M059J (cell line): ENCODE results near the gene MOB3B. TPM values are rescaled to one million over a fixed set of nuclear protein-coding genes. Genes with fewer than 3 reads are reported as not detected.
"Not testable (repeated sequence)": the region's sequence is repeated elsewhere in the genome, so short reads cannot be mapped to it uniquely, and the experiment has no call there.

Experiments used
- DNase-seq: peaks from one replicate; pipeline ENCODE4 v3.0.0-alpha.2; 2012; ENCODE audit warnings: low read depth
- total RNA-seq: library from RNA; depleted of rRNA; stranded (reverse); fragments of >200 nt; shearing (Covaris generic); gene quantifications from 2 replicates; pipeline ENCODE4 v1.2.3, GENCODE V29; 2014

MOB3B gene
- total RNA-seq, 1 experiment from 2014 or later = 0.15 TPM

GRCh38 chr9:27423915-27424710 lies 105.5 kb downstream of the MOB3B start:
- DNase-seq = no peak

- no peak for DNase-seq
Observed at GRCh38 chr9:27422279-27422834, 107.3 kb downstream of the MOB3B start.

GRCh38 chr9:27421577-27421976 lies 108.0 kb downstream of the MOB3B start:
- DNase-seq = no peak

GRCh38 chr9:27419558-27419957 lies 110.1 kb downstream of the MOB3B start:
- not testable (repeated sequence) for DNase-seq

GRCh38 chr9:27414220-27414761 lies 115.3 kb downstream of the MOB3B start:
- no peak for DNase-seq

- no peak for DNase-seq
Observed at GRCh38 chr9:27413511-27414219, 115.9 kb downstream of the MOB3B start.

- no peak for DNase-seq
Observed at GRCh38 chr9:27412963-27413362, 116.7 kb downstream of the MOB3B start.

GRCh38 chr9:27412081-27412480 lies 117.5 kb downstream of the MOB3B start:
- DNase-seq = no peak

- DNase-seq = peak; percentile 39
Observed at GRCh38 chr9:27408482-27408881, 121.1 kb downstream of the MOB3B start.

GRCh38 chr9:27408001-27408400 lies 121.6 kb downstream of the MOB3B start:
- DNase-seq = peak; percentile 77

- peak; percentile 23 for DNase-seq
Observed at GRCh38 chr9:27407491-27407890, 122.1 kb downstream of the MOB3B start.

GRCh38 chr9:27404661-27405060 lies 125.0 kb downstream of the MOB3B start:
- DNase-seq = no peak

- no peak for DNase-seq
Observed at GRCh38 chr9:27402626-27403025, 127.0 kb downstream of the MOB3B start.

GRCh38 chr9:27400334-27400880 lies 129.2 kb downstream of the MOB3B start:
- DNase-seq = no peak

- DNase-seq = no peak
Observed at GRCh38 chr9:27398982-27399653, 130.5 kb downstream of the MOB3B start.

GRCh38 chr9:27396495-27396894 lies 133.1 kb downstream of the MOB3B start:
- no peak for DNase-seq

- no peak for DNase-seq
Observed at GRCh38 chr9:27395484-27395921, 134.1 kb downstream of the MOB3B start.

GRCh38 chr9:27394826-27395201 lies 134.8 kb downstream of the MOB3B start:
- no peak for DNase-seq

- peak; percentile 13 for DNase-seq
Observed at GRCh38 chr9:27394154-27394825, 135.3 kb downstream of the MOB3B start.

- no peak for DNase-seq
Observed at GRCh38 chr9:27393054-27393846, 136.4 kb downstream of the MOB3B start.
